Tibial nerve (tissue), 4 donors: ENCODE measurements around the gene TET2. TPM values are rescaled to one million over a fixed set of nuclear protein-coding genes. Genes with fewer than 3 reads are reported as not detected.
"Not testable (repeated sequence)": the region's sequence is repeated elsewhere in the genome, so short reads cannot be mapped to it uniquely, and the experiment has no call there.

ENCODE experiments used
- DNase-seq, 2 donors: peaks; one replicate each; pipeline ENCODE4 v3.0.0-alpha.2; 2019; ENCODE audit warnings: low spot score in 2 of 2
- H3K27ac ChIP-seq, 4 donors: fragments of 200-600 bp; sonication (generic) in 3 of 4; one replicate each; pipeline ENCODE4 v1.5.1; 2017 to 2019; ENCODE audit warnings: mild to moderate bottlenecking in 1 of 4
- H3K27me3 ChIP-seq, 2 donors: fragments of 200-600 bp; sonication (generic) in 1 of 2; one replicate each; pipeline versions ENCODE4 v1.5.1 to v1.6.0; 2017 to 2019
- H3K36me3 ChIP-seq, 3 donors: fragments of 200-600 bp; sonication (generic); one replicate each; pipeline ENCODE4 v1.5.1; 2018 to 2019
- H3K4me1 ChIP-seq, 4 donors: fragments of 200-600 bp; sonication (generic) in 3 of 4; one replicate each; pipeline ENCODE4 v1.5.1; 2017 to 2019
- H3K4me3 ChIP-seq, 4 donors: fragments of 200-600 bp; sonication (generic) in 3 of 4; one replicate each; pipeline ENCODE4 v1.5.1; 2017 to 2019; ENCODE audit warnings: mild to moderate bottlenecking in 1 of 4, moderate library complexity in 1 of 4
- H3K9me3 ChIP-seq, 4 donors: fragments of 200-600 bp; sonication (generic) in 3 of 4; one replicate each; pipeline ENCODE4 v1.5.1; 2017 to 2019
- EP300 ChIP-seq, 2 donors: sonication (generic); formaldehyde crosslinking; IDR thresholded peaks; one replicate each; pipeline ENCODE4 v1.6.1; 2017; ENCODE audit warnings: antibody characterized with exemption in 2 of 2, mild to moderate bottlenecking in 1 of 2
- POLR2A ChIP-seq, 2 donors: fragments of 450-650 bp; IDR thresholded peaks; one replicate each; pipeline ENCODE4 v1.6.1; 2017; ENCODE audit warnings: antibody characterized with exemption in 2 of 2, mild to moderate bottlenecking in 2 of 2, moderate library complexity in 2 of 2
- WGBS, 2 donors: methylation state at CpG; one replicate each; pipeline ENCODE4 v1.1.5; 2018; 5-methylcytosine and 5-hydroxymethylcytosine counted together
- total RNA-seq, 4 donors: library from RNA; depleted of rRNA; stranded (reverse); fragments of >200 nt; gene quantifications; one replicate each; pipeline ENCODE4 v1.1.0, GENCODE V29; 2016
- TF ChIP-seq, protein P1 (sequence below), 5 experiments: fragments of 200-600 bp in 3 of 5; fragments of 450-650 bp in 2 of 5; sonication (generic) in 3 of 5; IDR thresholded peaks; one replicate each; pipeline ENCODE4 v1.5.1; 2016 to 2019; ENCODE audit warnings: antibody characterized with exemption in 5 of 5, mild to moderate bottlenecking in 3 of 5, moderate library complexity in 2 of 5

The TET2 gene
- total RNA-seq, 4 donors from 2014 or later, result 23.2 to 29.1 (median 24.1) TPM

DNA sequence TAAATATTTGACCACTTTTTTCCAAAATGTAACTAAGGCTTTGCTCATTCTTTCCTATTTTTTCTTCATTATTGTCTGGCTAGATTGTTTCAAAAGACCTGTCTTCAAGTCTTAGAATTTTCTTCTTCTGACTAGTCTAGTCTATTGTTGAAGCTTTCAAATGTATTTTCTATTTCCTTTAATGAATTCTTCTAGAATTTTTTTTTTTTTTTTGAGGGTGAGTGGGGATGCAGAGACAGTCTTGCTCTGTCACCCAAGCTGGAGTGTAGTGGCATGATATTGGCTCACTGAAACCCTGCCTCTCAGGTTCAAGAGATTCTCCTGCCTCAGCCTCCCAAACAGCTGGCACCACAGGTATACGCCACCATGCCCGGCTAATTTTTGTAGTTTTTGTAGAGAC is 141.4 kb downstream of the TET2 start:
- Histone ChIP-seq H3K27me3 (no peaks in the 10 kb centered on the region), H3K9me3 (peaks cover 0 to 23% (median 6%) of the 10 kb centered on the region in 4 donors), H3K27ac (no peak overlapping the region), H3K4me3 (no peak overlapping the region), H3K4me1 (no peaks in the 10 kb centered on the region), H3K36me3 (no peaks in the 10 kb centered on the region)
- WGBS, 2 donors, result 90 to 97% methylated on average over 2 of the region's 2 CpGs
- DNase-seq, result no peak
- TF ChIP-seq EP300 (IDR thresholded peaks at IDR 0.05) (no peak), POLR2A (IDR thresholded peaks at IDR 0.05) (no peak)
- TF ChIP-seq, protein P1, sequence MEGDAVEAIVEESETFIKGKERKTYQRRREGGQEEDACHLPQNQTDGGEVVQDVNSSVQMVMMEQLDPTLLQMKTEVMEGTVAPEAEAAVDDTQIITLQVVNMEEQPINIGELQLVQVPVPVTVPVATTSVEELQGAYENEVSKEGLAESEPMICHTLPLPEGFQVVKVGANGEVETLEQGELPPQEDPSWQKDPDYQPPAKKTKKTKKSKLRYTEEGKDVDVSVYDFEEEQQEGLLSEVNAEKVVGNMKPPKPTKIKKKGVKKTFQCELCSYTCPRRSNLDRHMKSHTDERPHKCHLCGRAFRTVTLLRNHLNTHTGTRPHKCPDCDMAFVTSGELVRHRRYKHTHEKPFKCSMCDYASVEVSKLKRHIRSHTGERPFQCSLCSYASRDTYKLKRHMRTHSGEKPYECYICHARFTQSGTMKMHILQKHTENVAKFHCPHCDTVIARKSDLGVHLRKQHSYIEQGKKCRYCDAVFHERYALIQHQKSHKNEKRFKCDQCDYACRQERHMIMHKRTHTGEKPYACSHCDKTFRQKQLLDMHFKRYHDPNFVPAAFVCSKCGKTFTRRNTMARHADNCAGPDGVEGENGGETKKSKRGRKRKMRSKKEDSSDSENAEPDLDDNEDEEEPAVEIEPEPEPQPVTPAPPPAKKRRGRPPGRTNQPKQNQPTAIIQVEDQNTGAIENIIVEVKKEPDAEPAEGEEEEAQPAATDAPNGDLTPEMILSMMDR (IDR thresholded peaks at IDR 0.05), result no peak

GRCh38 chr4:105291925-105292324 is 145.2 kb downstream of the TET2 start:
- Histone ChIP-seq H3K27ac (no peak overlapping the region), H3K9me3 (peaks cover 0 to 23% (median 6%) of the 10 kb centered on the region in 4 donors), H3K36me3 (no peaks in the 10 kb centered on the region), H3K4me1 (no peaks in the 10 kb centered on the region), H3K27me3 (no peaks in the 10 kb centered on the region), H3K4me3 (no peak overlapping the region)
- no peak for DNase-seq
- TF ChIP-seq EP300 (IDR thresholded peaks at IDR 0.05), result no peak
- TF ChIP-seq POLR2A (IDR thresholded peaks at IDR 0.05), result no peak
- TF ChIP-seq, protein P1 (IDR thresholded peaks at IDR 0.05), result no peak
- 64 to 73% methylated on average over 3 of the region's 3 CpGs for WGBS, 2 donors

GRCh38 chr4:105293360-105293759 is 146.7 kb downstream of the TET2 start:
- Histone ChIP-seq H3K9me3 (peaks cover 0 to 24% (median 2%) of the 10 kb centered on the region in 4 donors), H3K36me3 (no peaks in the 10 kb centered on the region), H3K27ac (no peak overlapping the region), H3K27me3 (no peaks in the 10 kb centered on the region), H3K4me1 (no peaks in the 10 kb centered on the region), H3K4me3 (no peak overlapping the region)
- TF ChIP-seq POLR2A (IDR thresholded peaks at IDR 0.05) (no peak), EP300 (IDR thresholded peaks at IDR 0.05) (no peak)
- TF ChIP-seq, protein P1 (IDR thresholded peaks at IDR 0.05), result no peak
- no peak for DNase-seq

DNA sequence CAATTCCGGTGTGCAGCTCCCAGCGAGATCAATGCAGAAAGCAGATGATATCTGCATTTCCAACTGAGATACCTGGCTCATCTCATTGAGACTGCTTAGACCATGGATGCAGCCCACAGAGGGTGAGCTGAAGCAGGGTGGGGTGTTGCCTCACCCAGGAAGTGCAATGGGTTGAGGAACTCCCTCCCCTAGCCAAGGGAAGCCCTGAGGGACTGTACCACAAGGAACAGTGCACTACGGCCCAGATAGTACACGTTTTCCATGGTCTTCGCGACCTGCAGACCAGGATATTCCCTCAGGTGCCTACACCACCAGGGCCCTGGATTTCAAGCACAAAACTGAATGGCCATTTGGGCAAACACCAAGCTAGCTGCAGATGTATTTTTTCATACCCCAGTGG is 150.0 kb downstream of the TET2 start:
- no peak for DNase-seq
- no peaks in the 10 kb centered on the region for H3K4me1 ChIP-seq
- WGBS, 2 donors, result 84 to 90% methylated on average over 6 of the region's 6 CpGs
- no peak overlapping the region for H3K4me3 ChIP-seq
- TF ChIP-seq EP300 (IDR thresholded peaks at IDR 0.05), result no peak
- TF ChIP-seq, protein P1 (IDR thresholded peaks at IDR 0.05), result no peak
- no peaks in the 10 kb centered on the region for H3K27me3 ChIP-seq
- H3K9me3 ChIP-seq, result peaks cover 0 to 27% (median 2%) of the 10 kb centered on the region in 4 donors
- H3K36me3 ChIP-seq, result no peaks in the 10 kb centered on the region
- no peak overlapping the region for H3K27ac ChIP-seq

GRCh38 chr4:105299027-105299426 is 152.4 kb downstream of the TET2 start:
- 94 to 95% methylated on average over 1 of the region's 1 CpG for WGBS, 2 donors
- H3K4me1 ChIP-seq, DNase-seq, H3K36me3 ChIP-seq, H3K27ac ChIP-seq, H3K27me3 ChIP-seq, H3K4me3 ChIP-seq: not testable (repeated sequence)
- peaks cover 0 to 48% (median 7%) of the 10 kb centered on the region in 4 donors for H3K9me3 ChIP-seq

DNA sequence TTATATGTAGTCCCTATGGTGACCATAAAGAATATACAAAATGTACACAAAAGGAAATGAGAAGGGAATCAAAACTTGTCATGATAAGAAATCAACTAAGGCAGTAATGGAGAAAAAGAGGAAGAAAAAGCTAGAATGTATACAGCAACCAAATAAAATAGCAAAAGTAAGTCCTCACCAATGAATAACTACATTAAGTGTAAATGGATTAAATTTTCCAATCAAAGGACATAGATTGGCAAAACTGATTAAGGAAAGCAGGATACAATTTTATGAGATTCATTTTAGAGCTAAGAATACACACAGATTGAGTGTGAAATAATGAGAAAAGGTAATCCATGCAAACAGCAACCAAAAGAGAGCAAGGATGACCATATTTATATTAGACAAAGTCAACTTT is 157.4 kb downstream of the TET2 start:
- Histone ChIP-seq H3K27ac (no peak overlapping the region), H3K4me3 (no peak overlapping the region), H3K36me3 (no peaks in the 10 kb centered on the region), H3K9me3 (peaks cover 0 to 43% (median 12%) of the 10 kb centered on the region in 4 donors), H3K4me1 (no peaks in the 10 kb centered on the region), H3K27me3 (no peaks in the 10 kb centered on the region)
- DNase-seq, result no peak
- TF ChIP-seq, protein P1 (IDR thresholded peaks at IDR 0.05), result no peak
- TF ChIP-seq POLR2A (IDR thresholded peaks at IDR 0.05) (no peak), EP300 (IDR thresholded peaks at IDR 0.05) (no peak)
